SK-N-SH (cell line): ENCODE measurements around the gene TMEM132D. TPM values are rescaled to one million over a fixed set of nuclear protein-coding genes. Genes with fewer than 3 reads are reported as not detected.

Source experiments
- CTCF ChIA-PET: fragments of 300-600, 350-600 bp; formaldehyde crosslinking; extraction: SDS; loops from one replicate; lab custom pipeline; 2021; lab: Yijun Ruan, JAX
- POLR2A ChIA-PET: fragments of 350-600 bp; sonication (Branson Sonifier 250); formaldehyde crosslinking; extraction: SDS; loops from one replicate; lab custom pipeline; 2020; ENCODE audit warnings: antibody characterized with exemption, inconsistent platforms; lab: Yijun Ruan, JAX
- DNase-seq: peaks from one replicate; pipeline ENCODE4 v3.0.0; 2012
- H2AFZ ChIP-seq: fragments of 200-600 bp; sonication (generic); 2 replicates; pipeline ENCODE4 v1.8.1; 2016; ENCODE audit warnings: antibody characterized with exemption, mild to moderate bottlenecking, low read depth
- H3F3A ChIP-seq: fragments of 200-600 bp; sonication (generic); replicated peaks from 2 replicates; pipeline ENCODE3; 2016; ENCODE audit warnings: antibody characterized with exemption, mild to moderate bottlenecking; ENCODE audit not compliant: insufficient read depth
- H3K27ac ChIP-seq, 2 experiments: fragments of 200-500 bp in 1 of 2; fragments of 200-600 bp in 1 of 2; sonication (Bioruptor generic) in 1 of 2; sonication (generic), shearing (Covaris generic) in 1 of 2; 2 replicates each; pipeline versions ENCODE4 v1.5.1 to v1.6.1; 2014 to 2016; ENCODE audit warnings: low read depth in 2 of 2, inconsistent platforms in 1 of 2, low read length in 1 of 2, mild to moderate bottlenecking in 1 of 2, mixed read lengths in 1 of 2
- H3K27me3 ChIP-seq: fragments of 200-600 bp; sonication (generic), shearing (Covaris generic); 2 replicates; pipeline ENCODE4 v1.6.1; 2016; ENCODE audit warnings: mixed run types; ENCODE audit not compliant: insufficient read depth
- H3K36me3 ChIP-seq, 2 experiments: fragments of 200-500 bp in 1 of 2; fragments of 200-600 bp in 1 of 2; sonication (Bioruptor generic) in 1 of 2; sonication (generic) in 1 of 2; replicated peaks in 1 of 2; 2 replicates each; pipeline versions ENCODE3 to v1.5.1; 2014 to 2016; ENCODE audit warnings: low read length in 1 of 2, mild to moderate bottlenecking in 1 of 2; ENCODE audit not compliant: insufficient read depth in 2 of 2, control insufficient read depth in 1 of 2
- H3K4me1 ChIP-seq, 2 experiments: fragments of 200-500 bp in 1 of 2; fragments of 200-600 bp in 1 of 2; sonication (Bioruptor generic) in 1 of 2; sonication (generic), shearing (Covaris generic) in 1 of 2; 2 replicates each; pipeline versions ENCODE4 v1.5.1 to v1.6.1; 2014 to 2016; ENCODE audit warnings: low read depth in 1 of 2, low read length in 1 of 2, mixed run types in 1 of 2; ENCODE audit not compliant: insufficient read depth in 2 of 2, control insufficient read depth in 1 of 2
- H3K4me2 ChIP-seq: fragments of 200-600 bp; sonication (generic), shearing (Covaris generic); 2 replicates; pipeline ENCODE4 v1.6.1; 2017; ENCODE audit warnings: mixed run types
- H3K4me3 ChIP-seq, 2 experiments: fragments of 200-500 bp in 1 of 2; fragments of 200-600 bp in 1 of 2; sonication (Bioruptor generic) in 1 of 2; sonication (generic), shearing (Covaris generic) in 1 of 2; 2 replicates each; pipeline versions ENCODE4 v1.5.1 to v1.8.1; 2014 to 2016; ENCODE audit warnings: low read depth in 2 of 2, inconsistent platforms in 1 of 2, low read length in 1 of 2, mild to moderate bottlenecking in 1 of 2, mixed read lengths in 1 of 2, moderate library complexity in 1 of 2
- H3K79me2 ChIP-seq: fragments of 200-600 bp; sonication (generic); 2 replicates; pipeline ENCODE4 v1.8.1; 2017; ENCODE audit warnings: mild to moderate bottlenecking; ENCODE audit not compliant: insufficient read depth
- H3K9ac ChIP-seq: fragments of 200-600 bp; sonication (generic); 2 replicates; pipeline ENCODE4 v1.6.1; 2017; ENCODE audit warnings: mixed run types
- H3K9me2 ChIP-seq: fragments of 200-600 bp; sonication (generic); 2 replicates; pipeline ENCODE4 v1.6.1; 2017; ENCODE audit warnings: mixed run types
- H3K9me3 ChIP-seq: fragments of 200-600 bp; sonication (generic); 2 replicates; pipeline ENCODE4 v1.6.1; 2017; ENCODE audit warnings: mixed run types, mild to moderate bottlenecking, moderate library complexity
- H4K20me1 ChIP-seq: fragments of 200-600 bp; sonication (generic); 2 replicates; pipeline ENCODE4 v1.6.1; 2017; ENCODE audit warnings: mild to moderate bottlenecking, mixed run types; ENCODE audit not compliant: insufficient read depth
- CHD2 ChIP-seq: fragments of 150-350 bp; IDR thresholded peaks from 2 replicates; pipeline ENCODE4 v1.6.1; 2018; ENCODE audit warnings: low read length; ENCODE audit not compliant: partially characterized antibody
- ELF1 ChIP-seq: IDR thresholded peaks from 2 replicates; pipeline ENCODE4 v1.4.0; 2012
- EZH2phosphoT487 ChIP-seq: fragments of 200-600 bp; sonication (generic); IDR thresholded peaks from 2 replicates; pipeline ENCODE4 v1.6.1; 2017; ENCODE audit warnings: low read depth, mixed run types, mild to moderate bottlenecking, antibody characterized with exemption, moderate library complexity, borderline replicate concordance
- FOSL2 ChIP-seq: IDR thresholded peaks from 2 replicates; pipeline ENCODE4 v1.4.0; 2012; ENCODE audit warnings: low read depth, mild to moderate bottlenecking, moderate library complexity, borderline replicate concordance
- FOXM1 ChIP-seq: IDR thresholded peaks from 2 replicates; pipeline ENCODE4 v1.4.0; 2012; ENCODE audit warnings: low read depth, mild to moderate bottlenecking
- MXI1 ChIP-seq: IDR thresholded peaks from 2 replicates; pipeline ENCODE4 v1.6.1; 2012; ENCODE audit warnings: mild to moderate bottlenecking, low read depth, low read length, improper control_type of control experiment
- POLR2AphosphoS5 ChIP-seq: IDR thresholded peaks from 2 replicates; pipeline ENCODE4 v1.6.1; 2012; ENCODE audit warnings: low read depth, low read length
- RAD21 ChIP-seq: IDR thresholded peaks from 2 replicates; pipeline ENCODE4 v1.6.1; 2012; ENCODE audit warnings: mild to moderate bottlenecking, low read length
- RFX5 ChIP-seq: IDR thresholded peaks from 2 replicates; pipeline ENCODE4 v1.6.1; 2012; ENCODE audit warnings: mild to moderate bottlenecking, improper control_type of control experiment, low read length
- TAF1 ChIP-seq: IDR thresholded peaks from 2 replicates; pipeline ENCODE4 v1.6.1; 2012; ENCODE audit warnings: low read depth, mild to moderate bottlenecking, low read length, moderate library complexity, borderline replicate concordance
- YY1 ChIP-seq: IDR thresholded peaks from 2 replicates; pipeline ENCODE4 v1.4.0; 2012; ENCODE audit warnings: low read depth, mild to moderate bottlenecking
- WGBS: methylation state at CpG from one replicate; pipeline ENCODE4 v1.1.6; 2017; ENCODE audit warnings: low lambda C conversion rate; 5-methylcytosine and 5-hydroxymethylcytosine counted together
- polyA plus RNA-seq, 3 experiments: library from polyadenylated mRNA; depleted of rRNA; stranded (reverse); fragments of >200 nt; gene quantifications; 2 replicates each; pipeline ENCODE4 v1.2.3, GENCODE V29; 2012
- TF ChIP-seq, protein P1 (sequence below): IDR thresholded peaks from 2 replicates; pipeline ENCODE4 v1.4.0; 2012; ENCODE audit warnings: low read depth, borderline replicate concordance
- TF ChIP-seq, protein P2 (sequence below): IDR thresholded peaks from 2 replicates; pipeline ENCODE4; 2012
- TF ChIP-seq, protein P3 (sequence below): IDR thresholded peaks from 2 replicates; pipeline ENCODE4 v1.6.1; 2012; ENCODE audit warnings: mild to moderate bottlenecking, low read depth, low read length, moderate library complexity
- TF ChIP-seq, protein P4 (sequence below): fragments of 150-350 bp; IDR thresholded peaks from 2 replicates; pipeline ENCODE4 v1.6.1; 2016; ENCODE audit warnings: mild to moderate bottlenecking, low read depth, low read length
- TF ChIP-seq, protein P5 (sequence below): IDR thresholded peaks from 2 replicates; pipeline ENCODE4 v1.4.0; 2012; ENCODE audit warnings: low read depth

The TMEM132D gene
- polyA plus RNA-seq, 1 of the 3 experiments (the other 2 are of a cell fraction): not detected

DNA sequence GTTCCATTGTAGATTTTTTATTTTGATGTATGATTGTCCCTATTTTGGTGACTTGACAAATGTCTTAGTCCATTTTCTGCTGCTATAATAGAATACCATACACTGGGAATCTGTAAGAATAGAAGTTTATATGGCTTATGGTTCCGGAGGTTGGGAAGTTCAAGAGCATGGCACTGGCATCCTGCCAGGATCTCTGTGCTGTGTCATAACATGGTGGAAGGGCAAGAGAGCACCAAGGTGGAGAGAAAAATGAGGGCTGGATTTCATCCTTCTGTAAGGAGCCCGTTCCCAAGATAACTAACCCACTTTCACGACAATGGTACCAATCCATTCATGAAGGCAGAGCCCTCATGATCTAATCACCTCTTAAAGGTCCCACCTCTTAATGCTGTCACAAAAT, 176.7 kb downstream of the TMEM132D start:
- CTCF ChIA-PET: no interaction called here
- no peaks in the 10 kb centered on the region for H3F3A ChIP-seq
- no peaks in the 10 kb centered on the region for H3K36me3 ChIP-seq
- TF ChIP-seq FOSL2 (no peak), POLR2AphosphoS5 (no peak), TAF1 (no peak)
- H3K4me2 ChIP-seq: no peak overlapping the region
- no peaks in the 10 kb centered on the region for H3K4me1 ChIP-seq
- no peak overlapping the region for H3K27ac ChIP-seq
- no peaks in the 10 kb centered on the region for H3K9me2 ChIP-seq
- no peaks in the 10 kb centered on the region for H3K27me3 ChIP-seq
- no peak overlapping the region for H3K4me3 ChIP-seq
- H3K79me2 ChIP-seq: no peaks in the 10 kb centered on the region
- H4K20me1 ChIP-seq: no peaks in the 10 kb centered on the region
- 24% methylated on average over 3 of the region's 3 CpGs for WGBS
- H3K9ac ChIP-seq: no peak overlapping the region
- POLR2A ChIA-PET: no interaction called here
- no peak overlapping the region for H2AFZ ChIP-seq
- H3K9me3 ChIP-seq: no peaks in the 10 kb centered on the region
- no peak for DNase-seq

DNA sequence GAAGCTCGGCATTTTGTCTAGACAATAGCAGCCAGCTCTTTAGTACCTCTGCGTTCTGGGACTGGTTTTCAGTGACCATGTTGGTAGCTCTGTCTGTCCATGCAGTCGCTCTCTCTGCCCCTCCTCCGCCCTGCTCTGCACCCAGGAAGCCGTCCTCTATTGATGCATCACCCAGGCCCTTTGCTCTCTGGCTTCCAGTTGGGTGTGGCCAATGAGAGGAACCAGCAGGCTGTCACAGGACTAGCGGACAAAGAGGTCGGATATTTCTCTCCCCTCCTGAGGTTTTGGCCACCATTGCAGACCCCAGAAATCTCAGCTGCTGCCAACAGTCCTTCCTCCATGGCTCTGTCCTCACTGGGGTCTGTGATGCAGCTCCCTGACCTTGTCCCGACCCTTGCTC, 180.6 kb downstream of the TMEM132D start:
- ChIA-PET CTCF (no interaction called here), POLR2A (no interaction called here)
- Histone ChIP-seq H3K9me2 (no peaks in the 10 kb centered on the region), H3K79me2 (no peaks in the 10 kb centered on the region), H4K20me1 (no peaks in the 10 kb centered on the region), H3K27me3 (no peaks in the 10 kb centered on the region), H3K4me1 (no peaks in the 10 kb centered on the region), H3K27ac (no peak overlapping the region), H3K9me3 (no peaks in the 10 kb centered on the region), H3K4me2 (no peak overlapping the region), H3K4me3 (no peak overlapping the region), H3K9ac (no peak overlapping the region), H2AFZ (no peak overlapping the region), H3K36me3 (no peaks in the 10 kb centered on the region), H3F3A (no peaks in the 10 kb centered on the region)
- 25% methylated on average over 8 of the region's 8 CpGs for WGBS
- TF ChIP-seq FOXM1 (no peak), EZH2phosphoT487 (no peak), TAF1 (no peak), RFX5 (no peak), CHD2 (no peak), MXI1 (no peak)
- TF ChIP-seq, protein P1, sequence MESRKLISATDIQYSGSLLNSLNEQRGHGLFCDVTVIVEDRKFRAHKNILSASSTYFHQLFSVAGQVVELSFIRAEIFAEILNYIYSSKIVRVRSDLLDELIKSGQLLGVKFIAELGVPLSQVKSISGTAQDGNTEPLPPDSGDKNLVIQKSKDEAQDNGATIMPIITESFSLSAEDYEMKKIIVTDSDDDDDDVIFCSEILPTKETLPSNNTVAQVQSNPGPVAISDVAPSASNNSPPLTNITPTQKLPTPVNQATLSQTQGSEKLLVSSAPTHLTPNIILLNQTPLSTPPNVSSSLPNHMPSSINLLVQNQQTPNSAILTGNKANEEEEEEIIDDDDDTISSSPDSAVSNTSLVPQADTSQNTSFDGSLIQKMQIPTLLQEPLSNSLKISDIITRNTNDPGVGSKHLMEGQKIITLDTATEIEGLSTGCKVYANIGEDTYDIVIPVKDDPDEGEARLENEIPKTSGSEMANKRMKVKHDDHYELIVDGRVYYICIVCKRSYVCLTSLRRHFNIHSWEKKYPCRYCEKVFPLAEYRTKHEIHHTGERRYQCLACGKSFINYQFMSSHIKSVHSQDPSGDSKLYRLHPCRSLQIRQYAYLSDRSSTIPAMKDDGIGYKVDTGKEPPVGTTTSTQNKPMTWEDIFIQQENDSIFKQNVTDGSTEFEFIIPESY: no peak
- DNase-seq: no peak

DNA sequence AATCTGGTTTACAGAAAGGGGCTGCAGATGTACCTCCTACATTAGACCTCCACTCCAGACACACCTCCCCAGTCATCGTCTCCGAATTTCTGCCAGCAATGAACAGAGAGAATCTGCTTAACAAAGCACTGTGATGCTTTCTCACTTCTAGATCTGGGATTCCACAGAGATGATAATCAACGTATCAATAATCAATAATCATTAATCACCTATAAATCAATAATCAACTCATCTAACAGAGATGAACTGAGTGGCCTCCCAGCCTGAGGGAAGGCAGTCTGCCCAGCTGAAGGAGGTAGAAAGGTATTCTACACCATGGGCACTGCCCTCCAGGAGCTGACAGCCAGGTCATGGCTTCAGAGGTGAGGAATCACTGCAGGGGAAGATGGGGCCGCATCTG, 183.2 kb downstream of the TMEM132D start:
- Histone ChIP-seq H3K9ac (no peak overlapping the region), H3K4me2 (no peak overlapping the region), H3K36me3 (no peaks in the 10 kb centered on the region), H3K9me3 (no peaks in the 10 kb centered on the region), H4K20me1 (no peaks in the 10 kb centered on the region), H3K79me2 (no peaks in the 10 kb centered on the region), H3K9me2 (no peaks in the 10 kb centered on the region), H3K27me3 (no peaks in the 10 kb centered on the region), H3K27ac (no peak overlapping the region), H3K4me3 (no peak overlapping the region), H2AFZ (no peak overlapping the region), H3F3A (no peaks in the 10 kb centered on the region), H3K4me1 (no peaks in the 10 kb centered on the region)
- ChIA-PET POLR2A (no interaction called here), CTCF (no interaction called here)
- no peak for DNase-seq
- 60% methylated on average over 4 of the region's 4 CpGs for WGBS
- TF ChIP-seq MXI1: no peak
- TF ChIP-seq YY1: no peak
- TF ChIP-seq, protein P2, sequence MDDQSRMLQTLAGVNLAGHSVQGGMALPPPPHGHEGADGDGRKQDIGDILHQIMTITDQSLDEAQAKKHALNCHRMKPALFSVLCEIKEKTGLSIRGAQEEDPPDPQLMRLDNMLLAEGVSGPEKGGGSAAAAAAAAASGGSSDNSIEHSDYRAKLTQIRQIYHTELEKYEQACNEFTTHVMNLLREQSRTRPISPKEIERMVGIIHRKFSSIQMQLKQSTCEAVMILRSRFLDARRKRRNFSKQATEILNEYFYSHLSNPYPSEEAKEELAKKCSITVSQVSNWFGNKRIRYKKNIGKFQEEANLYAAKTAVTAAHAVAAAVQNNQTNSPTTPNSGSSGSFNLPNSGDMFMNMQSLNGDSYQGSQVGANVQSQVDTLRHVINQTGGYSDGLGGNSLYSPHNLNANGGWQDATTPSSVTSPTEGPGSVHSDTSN: no peak
- TF ChIP-seq, protein P3, sequence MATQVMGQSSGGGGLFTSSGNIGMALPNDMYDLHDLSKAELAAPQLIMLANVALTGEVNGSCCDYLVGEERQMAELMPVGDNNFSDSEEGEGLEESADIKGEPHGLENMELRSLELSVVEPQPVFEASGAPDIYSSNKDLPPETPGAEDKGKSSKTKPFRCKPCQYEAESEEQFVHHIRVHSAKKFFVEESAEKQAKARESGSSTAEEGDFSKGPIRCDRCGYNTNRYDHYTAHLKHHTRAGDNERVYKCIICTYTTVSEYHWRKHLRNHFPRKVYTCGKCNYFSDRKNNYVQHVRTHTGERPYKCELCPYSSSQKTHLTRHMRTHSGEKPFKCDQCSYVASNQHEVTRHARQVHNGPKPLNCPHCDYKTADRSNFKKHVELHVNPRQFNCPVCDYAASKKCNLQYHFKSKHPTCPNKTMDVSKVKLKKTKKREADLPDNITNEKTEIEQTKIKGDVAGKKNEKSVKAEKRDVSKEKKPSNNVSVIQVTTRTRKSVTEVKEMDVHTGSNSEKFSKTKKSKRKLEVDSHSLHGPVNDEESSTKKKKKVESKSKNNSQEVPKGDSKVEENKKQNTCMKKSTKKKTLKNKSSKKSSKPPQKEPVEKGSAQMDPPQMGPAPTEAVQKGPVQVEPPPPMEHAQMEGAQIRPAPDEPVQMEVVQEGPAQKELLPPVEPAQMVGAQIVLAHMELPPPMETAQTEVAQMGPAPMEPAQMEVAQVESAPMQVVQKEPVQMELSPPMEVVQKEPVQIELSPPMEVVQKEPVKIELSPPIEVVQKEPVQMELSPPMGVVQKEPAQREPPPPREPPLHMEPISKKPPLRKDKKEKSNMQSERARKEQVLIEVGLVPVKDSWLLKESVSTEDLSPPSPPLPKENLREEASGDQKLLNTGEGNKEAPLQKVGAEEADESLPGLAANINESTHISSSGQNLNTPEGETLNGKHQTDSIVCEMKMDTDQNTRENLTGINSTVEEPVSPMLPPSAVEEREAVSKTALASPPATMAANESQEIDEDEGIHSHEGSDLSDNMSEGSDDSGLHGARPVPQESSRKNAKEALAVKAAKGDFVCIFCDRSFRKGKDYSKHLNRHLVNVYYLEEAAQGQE: no peak
- TF ChIP-seq RAD21: no peak
- TF ChIP-seq, protein P4, sequence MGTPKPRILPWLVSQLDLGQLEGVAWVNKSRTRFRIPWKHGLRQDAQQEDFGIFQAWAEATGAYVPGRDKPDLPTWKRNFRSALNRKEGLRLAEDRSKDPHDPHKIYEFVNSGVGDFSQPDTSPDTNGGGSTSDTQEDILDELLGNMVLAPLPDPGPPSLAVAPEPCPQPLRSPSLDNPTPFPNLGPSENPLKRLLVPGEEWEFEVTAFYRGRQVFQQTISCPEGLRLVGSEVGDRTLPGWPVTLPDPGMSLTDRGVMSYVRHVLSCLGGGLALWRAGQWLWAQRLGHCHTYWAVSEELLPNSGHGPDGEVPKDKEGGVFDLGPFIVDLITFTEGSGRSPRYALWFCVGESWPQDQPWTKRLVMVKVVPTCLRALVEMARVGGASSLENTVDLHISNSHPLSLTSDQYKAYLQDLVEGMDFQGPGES: no peak
- TF ChIP-seq, protein P5, sequence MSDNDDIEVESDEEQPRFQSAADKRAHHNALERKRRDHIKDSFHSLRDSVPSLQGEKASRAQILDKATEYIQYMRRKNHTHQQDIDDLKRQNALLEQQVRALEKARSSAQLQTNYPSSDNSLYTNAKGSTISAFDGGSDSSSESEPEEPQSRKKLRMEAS: no peak
- no peak for TF ChIP-seq RFX5
- no peak for TF ChIP-seq ELF1
